K562 treated with DMSO at 1 percent for 4 hours (cell line): ENCODE results near the gene NUTM2B. TPM values are rescaled to one million over a fixed set of nuclear protein-coding genes. Genes with fewer than 3 reads are reported as not detected.

ENCODE experiments used
- total RNA-seq: library from RNA; unstranded; fragments of 300-600 nt; gene quantifications from 2 replicates; pipeline ENCODE4 v1.2.3, GENCODE V29; 2022; ENCODE audit not compliant: insufficient read depth

Gene NUTM2B, protein sequence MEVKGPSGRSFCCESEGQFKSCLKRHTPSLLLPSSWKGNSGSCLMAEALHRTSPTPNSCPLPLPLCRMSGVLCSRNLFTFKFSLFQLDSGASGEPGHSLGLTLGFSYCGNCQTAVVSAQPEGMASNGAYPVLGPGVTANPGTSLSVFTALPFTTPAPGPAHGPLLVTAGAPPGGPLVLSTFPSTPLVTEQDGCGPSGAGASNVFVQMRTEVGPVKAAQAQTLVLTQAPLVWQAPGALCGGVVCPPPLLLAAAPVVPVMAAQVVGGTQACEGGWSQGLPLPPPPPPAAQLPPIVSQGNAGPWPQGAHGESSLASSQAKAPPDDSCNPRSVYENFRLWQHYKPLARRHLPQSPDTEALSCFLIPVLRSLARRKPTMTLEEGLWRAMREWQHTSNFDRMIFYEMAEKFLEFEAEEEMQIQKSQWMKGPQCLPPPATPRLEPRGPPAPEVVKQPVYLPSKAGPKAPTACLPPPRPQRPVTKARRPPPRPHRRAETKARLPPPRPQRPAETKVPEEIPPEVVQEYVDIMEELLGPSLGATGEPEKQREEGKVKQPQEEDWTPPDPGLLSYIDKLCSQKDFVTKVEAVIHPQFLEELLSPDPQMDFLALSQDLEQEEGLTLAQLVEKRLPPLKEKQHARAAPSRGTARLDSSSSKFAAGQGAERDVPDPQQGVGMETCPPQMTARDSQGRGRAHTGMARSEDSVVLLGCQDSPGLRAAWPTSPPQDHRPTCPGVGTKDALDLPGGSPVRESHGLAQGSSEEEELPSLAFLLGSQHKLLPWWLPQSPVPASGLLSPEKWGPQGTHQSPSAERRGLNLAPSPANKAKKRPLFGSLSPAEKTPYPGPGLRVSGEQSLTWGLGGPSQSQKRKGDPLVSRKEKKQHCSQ
- total RNA-seq: 6.8 and 7.1 TPM in 2 replicates

DNA sequence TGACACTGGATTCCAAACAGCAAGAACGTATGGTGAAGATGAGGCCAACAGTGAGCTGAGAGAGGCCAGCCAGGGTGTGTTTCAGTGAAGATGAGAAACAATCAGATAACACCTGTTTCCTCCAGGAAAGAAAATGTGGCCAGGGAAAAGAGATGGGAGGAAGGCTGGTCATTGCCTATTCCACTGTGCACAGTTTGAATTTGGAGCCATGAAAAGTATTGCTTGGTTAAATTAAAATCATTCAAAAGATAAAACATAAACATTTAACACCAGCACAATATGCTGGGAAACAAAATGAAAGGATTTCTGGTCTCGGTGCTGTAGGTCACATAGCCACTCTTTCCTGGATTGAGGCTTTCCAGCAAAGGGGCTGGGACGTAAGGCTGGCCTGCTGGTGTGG is at the start of gene NUTM2B:
TSS of gene NUTM2B (plus strand) at position 301 of the 400 bp plus-strand sequence. CDS start 383 bp downstream, outside the sequence.

Other genes starting within 250 kb of the NUTM2B start
- gene EIF5AL1, start 190.7 kb upstream of the NUTM2B start, total RNA-seq: not detected in 2 replicates
- gene SFTPA2, start 142.8 kb upstream of the NUTM2B start, total RNA-seq: 2.0 TPM in 1 of 2 replicates, not detected in the other
- gene SFTPA1, start 92.3 kb upstream of the NUTM2B start, total RNA-seq: not detected in 2 replicates
- 0.23 TPM in 1 of 2 replicates, not detected in the other for gene NUTM2E, start 123.5 kb downstream of the NUTM2B start, total RNA-seq
- not detected in 2 replicates for gene SFTPD, start 245.9 kb downstream of the NUTM2B start, total RNA-seq